Kidney (tissue), 14 donors: ENCODE results near the gene MIPEP. TPM values are rescaled to one million over a fixed set of nuclear protein-coding genes. Genes with fewer than 3 reads are reported as not detected.

Experiments
- DNase-seq, 5 donors: peaks; one replicate each; pipeline ENCODE4 v3.0.0-alpha.2; 2013 to 2020
- FAIRE-seq: peaks from 2 replicates; lab custom pipeline; 2012; peaks lifted over from hg19 to GRCh38; lab: Jason Lieb, UNC
- H3K27ac ChIP-seq, 2 donors: one replicate each; pipeline ENCODE4 v1.7.0; 2013; ENCODE audit warnings: low read depth in 2 of 2, low read length in 2 of 2, inconsistent platforms in 1 of 2
- H3K27me3 ChIP-seq: one replicate; pipeline ENCODE4 v1.7.1; 2013; ENCODE audit warnings: low read length, inconsistent platforms; ENCODE audit not compliant: control insufficient read depth, insufficient read depth
- H3K36me3 ChIP-seq, 3 donors: one replicate each; pipeline versions ENCODE4 v1.7.0 to v1.7.1; 2013; ENCODE audit warnings: low read length in 3 of 3, control low read depth in 1 of 3, inconsistent platforms in 1 of 3; ENCODE audit not compliant: insufficient read depth in 3 of 3, control insufficient read depth in 2 of 3
- H3K4me1 ChIP-seq, 3 donors: one replicate each; pipeline versions ENCODE4 v1.7.0 to v1.7.1; 2013; ENCODE audit warnings: low read length in 3 of 3, inconsistent platforms in 1 of 3, low read depth in 1 of 3; ENCODE audit not compliant: control insufficient read depth in 2 of 3, insufficient read depth in 2 of 3
- H3K4me3 ChIP-seq, 3 donors: one replicate each; pipeline versions ENCODE4 v1.7.0 to v1.8.1; 2013; ENCODE audit warnings: low read length in 3 of 3, control low read depth in 1 of 3, inconsistent platforms in 1 of 3
- H3K9ac ChIP-seq, 3 donors: one replicate each; pipeline versions ENCODE4 v1.7.0 to v1.7.1; 2013; ENCODE audit warnings: low read length in 3 of 3, control low read depth in 1 of 3, inconsistent platforms in 1 of 3
- H3K9me3 ChIP-seq, 3 donors: one replicate each; pipeline versions ENCODE4 v1.7.0 to v1.7.1; 2013; ENCODE audit warnings: low read length in 3 of 3, control low read depth in 1 of 3, inconsistent platforms in 1 of 3; ENCODE audit not compliant: control insufficient read depth in 2 of 3, insufficient read depth in 1 of 3
- CTCF ChIP-seq: IDR thresholded peaks from 3 replicates; pipeline ENCODE4 v1.5.1; 2012; ENCODE audit warnings: mild to moderate bottlenecking, moderate library complexity, borderline replicate concordance; ENCODE audit not compliant: insufficient read depth; ENCODE audit errors: extremely low read depth
- intact Hi-C: fragments of 100-400 bp; cut with DNase I; formaldehyde crosslinking; loops from one replicate; pipeline ENCODE4 v1.11.1; 2022
- polyA plus RNA-seq: library from polyadenylated mRNA; stranded (reverse); fragments of 350-450 nt; fragmentation: Illumina TruSeq; extraction: RNeasy Lipid Tissue Mini Kit (QIAGEN cat#74804); gene quantifications from one replicate; pipeline ENCODE4 v1.2.3, GENCODE V29; 2014; ENCODE audit warnings: low read depth, low replicate concordance; ENCODE audit not compliant: insufficient read depth
- total RNA-seq: library from RNA; stranded (reverse); fragmentation: NEBNext Ultra II Directional; extraction: Animal tissue kit (Norgen Biotek cat#: 25700); gene quantifications from one replicate; pipeline ENCODE4 v1.2.1, GENCODE V29; 2021
- donor health status: control.
- donor health status: control.
- donor health status: control.
- donor health status: control.
- donor health status: control.
- donor health status: DM: yes; HTN: yes; CAD: no.
- donor health status: Normal renal cell carcinoma (clear cell type).

The MIPEP gene
- total and polyA plus RNA-seq, 2 donors from 2014 or later, result 29.1 to 46.8 TPM

- FAIRE-seq (no peak), DNase-seq (no peak)
- Histone ChIP-seq H3K27me3 (no peaks in the 10 kb centered on the region), H3K4me3 (no peak overlapping the region), H3K9ac (no peak overlapping the region), H3K9me3 (peaks cover 0 to 11% (median 0%) of the 10 kb centered on the region in 3 donors), H3K36me3 (no peaks in the 10 kb centered on the region), H3K4me1 (peaks cover 0 to 11% (median 3%) of the 10 kb centered on the region in 3 donors), H3K27ac (no peak overlapping the region)
- intact Hi-C loops, result no loop called here
- TF ChIP-seq CTCF, result no peak
These were observed 200.9 kb downstream of the MIPEP start for GRCh38 chr13:23688336-23688735.

- intact Hi-C loops, result no loop called here
- H3K36me3 ChIP-seq, result no peaks in the 10 kb centered on the region
- H3K27me3 ChIP-seq, result no peaks in the 10 kb centered on the region
- H3K4me3 ChIP-seq, result no peak overlapping the region
- DNase-seq (no peak), FAIRE-seq (no peak)
- TF ChIP-seq CTCF, result no peak
- no peak overlapping the region for H3K27ac ChIP-seq
- peaks cover 0 to 5% (median 0%) of the 10 kb centered on the region in 3 donors for H3K4me1 ChIP-seq
- peaks cover 0 to 11% (median 0%) of the 10 kb centered on the region in 3 donors for H3K9me3 ChIP-seq
- H3K9ac ChIP-seq, result no peak overlapping the region
These were observed 201.6 kb downstream of the MIPEP start for GRCh38 chr13:23687614-23688013.

GRCh38 chr13:23686948-23687347 lies 202.3 kb downstream of the MIPEP start:
- no peak for FAIRE-seq
- H3K4me3 ChIP-seq, result no peak overlapping the region
- TF ChIP-seq CTCF, result no peak

GRCh38 chr13:23685416-23685815 lies 203.8 kb downstream of the MIPEP start:
- no peak overlapping the region for H3K27ac ChIP-seq
- FAIRE-seq (no peak), DNase-seq (no peak)
- peaks cover 5 to 12% (median 9%) of the 10 kb centered on the region in 3 donors for H3K4me1 ChIP-seq
- H3K27me3 ChIP-seq, result no peaks in the 10 kb centered on the region
- H3K9ac ChIP-seq, result no peak overlapping the region
- H3K9me3 ChIP-seq, result peaks cover 0 to 11% (median 0%) of the 10 kb centered on the region in 3 donors
- no peak for TF ChIP-seq CTCF
- H3K4me3 ChIP-seq, result no peak overlapping the region
- no peaks in the 10 kb centered on the region for H3K36me3 ChIP-seq
- intact Hi-C loops, result no loop called here

More at GRCh38 chr13:23686948-23687347, 202.3 kb downstream of the MIPEP start:
- no peak for DNase-seq
- Histone ChIP-seq H3K27ac (no peak overlapping the region), H3K9me3 (peaks cover 0 to 11% (median 0%) of the 10 kb centered on the region in 3 donors), H3K36me3 (no peaks in the 10 kb centered on the region), H3K27me3 (no peaks in the 10 kb centered on the region), H3K4me1 (no peaks in the 10 kb centered on the region), H3K9ac (no peak overlapping the region)
- intact Hi-C loops, result no loop called here
